ENCODE data around the gene KATNAL1.

- TF ChIP-seq, protein P1, sequence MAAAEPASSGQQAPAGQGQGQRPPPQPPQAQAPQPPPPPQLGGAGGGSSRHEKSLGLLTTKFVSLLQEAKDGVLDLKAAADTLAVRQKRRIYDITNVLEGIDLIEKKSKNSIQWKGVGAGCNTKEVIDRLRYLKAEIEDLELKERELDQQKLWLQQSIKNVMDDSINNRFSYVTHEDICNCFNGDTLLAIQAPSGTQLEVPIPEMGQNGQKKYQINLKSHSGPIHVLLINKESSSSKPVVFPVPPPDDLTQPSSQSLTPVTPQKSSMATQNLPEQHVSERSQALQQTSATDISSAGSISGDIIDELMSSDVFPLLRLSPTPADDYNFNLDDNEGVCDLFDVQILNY (CRISPR knock-in tag; IDR thresholded peaks at IDR 0.05) = no peak
- no peak for TF ChIP-seq CBFB (CRISPR knock-in tag; IDR thresholded peaks at IDR 0.05; ENCODE audit: low read depth)
- TF ChIP-seq ZNF263 (CRISPR knock-in tag; IDR thresholded peaks at IDR 0.05; ENCODE audit: low read depth) = no peak
- TF ChIP-seq, protein P2, sequence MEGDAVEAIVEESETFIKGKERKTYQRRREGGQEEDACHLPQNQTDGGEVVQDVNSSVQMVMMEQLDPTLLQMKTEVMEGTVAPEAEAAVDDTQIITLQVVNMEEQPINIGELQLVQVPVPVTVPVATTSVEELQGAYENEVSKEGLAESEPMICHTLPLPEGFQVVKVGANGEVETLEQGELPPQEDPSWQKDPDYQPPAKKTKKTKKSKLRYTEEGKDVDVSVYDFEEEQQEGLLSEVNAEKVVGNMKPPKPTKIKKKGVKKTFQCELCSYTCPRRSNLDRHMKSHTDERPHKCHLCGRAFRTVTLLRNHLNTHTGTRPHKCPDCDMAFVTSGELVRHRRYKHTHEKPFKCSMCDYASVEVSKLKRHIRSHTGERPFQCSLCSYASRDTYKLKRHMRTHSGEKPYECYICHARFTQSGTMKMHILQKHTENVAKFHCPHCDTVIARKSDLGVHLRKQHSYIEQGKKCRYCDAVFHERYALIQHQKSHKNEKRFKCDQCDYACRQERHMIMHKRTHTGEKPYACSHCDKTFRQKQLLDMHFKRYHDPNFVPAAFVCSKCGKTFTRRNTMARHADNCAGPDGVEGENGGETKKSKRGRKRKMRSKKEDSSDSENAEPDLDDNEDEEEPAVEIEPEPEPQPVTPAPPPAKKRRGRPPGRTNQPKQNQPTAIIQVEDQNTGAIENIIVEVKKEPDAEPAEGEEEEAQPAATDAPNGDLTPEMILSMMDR (IDR thresholded peaks at IDR 0.05) = no peak
- TF ChIP-seq ZNF121 (CRISPR knock-in tag; IDR thresholded peaks at IDR 0.05) = no peak
- no peak for TF ChIP-seq RORB (CRISPR knock-in tag; IDR thresholded peaks at IDR 0.05)
- no peak for TF ChIP-seq TP53 (CRISPR knock-in tag; IDR thresholded peaks at IDR 0.05)
- TF ChIP-seq, protein P3, sequence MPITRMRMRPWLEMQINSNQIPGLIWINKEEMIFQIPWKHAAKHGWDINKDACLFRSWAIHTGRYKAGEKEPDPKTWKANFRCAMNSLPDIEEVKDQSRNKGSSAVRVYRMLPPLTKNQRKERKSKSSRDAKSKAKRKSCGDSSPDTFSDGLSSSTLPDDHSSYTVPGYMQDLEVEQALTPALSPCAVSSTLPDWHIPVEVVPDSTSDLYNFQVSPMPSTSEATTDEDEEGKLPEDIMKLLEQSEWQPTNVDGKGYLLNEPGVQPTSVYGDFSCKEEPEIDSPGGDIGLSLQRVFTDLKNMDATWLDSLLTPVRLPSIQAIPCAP (CRISPR knock-in tag; IDR thresholded peaks at IDR 0.05) = no peak
- no peak for TF ChIP-seq ATF6 (CRISPR knock-in tag; IDR thresholded peaks at IDR 0.05)
- TF ChIP-seq FOXJ3 (CRISPR knock-in tag; IDR thresholded peaks at IDR 0.05; ENCODE audit: borderline replicate concordance) = no peak
- no peak for TF ChIP-seq FOXP1 (CRISPR knock-in tag; IDR thresholded peaks at IDR 0.05; ENCODE audit: borderline replicate concordance)
- TF ChIP-seq, protein P4, sequence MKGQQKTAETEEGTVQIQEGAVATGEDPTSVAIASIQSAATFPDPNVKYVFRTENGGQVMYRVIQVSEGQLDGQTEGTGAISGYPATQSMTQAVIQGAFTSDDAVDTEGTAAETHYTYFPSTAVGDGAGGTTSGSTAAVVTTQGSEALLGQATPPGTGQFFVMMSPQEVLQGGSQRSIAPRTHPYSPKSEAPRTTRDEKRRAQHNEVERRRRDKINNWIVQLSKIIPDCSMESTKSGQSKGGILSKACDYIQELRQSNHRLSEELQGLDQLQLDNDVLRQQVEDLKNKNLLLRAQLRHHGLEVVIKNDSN (CRISPR knock-in tag; IDR thresholded peaks at IDR 0.05) = no peak
- TF ChIP-seq JUN (CRISPR knock-in tag; IDR thresholded peaks at IDR 0.05) = no peak
- TF ChIP-seq, protein P5, sequence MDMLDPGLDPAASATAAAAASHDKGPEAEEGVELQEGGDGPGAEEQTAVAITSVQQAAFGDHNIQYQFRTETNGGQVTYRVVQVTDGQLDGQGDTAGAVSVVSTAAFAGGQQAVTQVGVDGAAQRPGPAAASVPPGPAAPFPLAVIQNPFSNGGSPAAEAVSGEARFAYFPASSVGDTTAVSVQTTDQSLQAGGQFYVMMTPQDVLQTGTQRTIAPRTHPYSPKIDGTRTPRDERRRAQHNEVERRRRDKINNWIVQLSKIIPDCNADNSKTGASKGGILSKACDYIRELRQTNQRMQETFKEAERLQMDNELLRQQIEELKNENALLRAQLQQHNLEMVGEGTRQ (CRISPR knock-in tag; IDR thresholded peaks at IDR 0.05) = no peak
Measured at GRCh38 chr13:30268673-30269072, 38.7 kb downstream of the KATNAL1 start.

All from WTC11 (cell line).